ENCODE results near the gene CCL24.

DNA sequence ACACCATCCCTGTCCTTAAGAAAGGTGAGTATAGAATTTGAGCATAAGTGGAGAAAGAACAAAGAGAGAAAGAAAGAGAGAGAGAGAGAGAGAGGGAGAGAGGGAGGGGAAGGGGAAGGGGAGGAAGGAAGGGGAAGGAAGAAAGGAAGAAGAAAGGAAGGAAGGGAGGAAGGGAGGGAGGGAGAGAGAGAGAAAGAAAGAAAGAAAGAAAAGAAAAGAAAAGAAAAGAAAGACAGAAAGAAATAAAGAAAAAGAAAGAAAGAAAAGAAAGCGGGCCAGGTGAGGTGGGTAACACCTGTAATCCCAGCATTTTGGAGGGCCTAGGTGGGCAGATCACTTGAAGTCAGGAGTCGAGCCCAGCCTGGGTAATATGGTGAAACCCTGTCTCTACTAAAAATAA is 19.9 kb downstream of the CCL24 start:
- TF ChIP-seq, protein P1, sequence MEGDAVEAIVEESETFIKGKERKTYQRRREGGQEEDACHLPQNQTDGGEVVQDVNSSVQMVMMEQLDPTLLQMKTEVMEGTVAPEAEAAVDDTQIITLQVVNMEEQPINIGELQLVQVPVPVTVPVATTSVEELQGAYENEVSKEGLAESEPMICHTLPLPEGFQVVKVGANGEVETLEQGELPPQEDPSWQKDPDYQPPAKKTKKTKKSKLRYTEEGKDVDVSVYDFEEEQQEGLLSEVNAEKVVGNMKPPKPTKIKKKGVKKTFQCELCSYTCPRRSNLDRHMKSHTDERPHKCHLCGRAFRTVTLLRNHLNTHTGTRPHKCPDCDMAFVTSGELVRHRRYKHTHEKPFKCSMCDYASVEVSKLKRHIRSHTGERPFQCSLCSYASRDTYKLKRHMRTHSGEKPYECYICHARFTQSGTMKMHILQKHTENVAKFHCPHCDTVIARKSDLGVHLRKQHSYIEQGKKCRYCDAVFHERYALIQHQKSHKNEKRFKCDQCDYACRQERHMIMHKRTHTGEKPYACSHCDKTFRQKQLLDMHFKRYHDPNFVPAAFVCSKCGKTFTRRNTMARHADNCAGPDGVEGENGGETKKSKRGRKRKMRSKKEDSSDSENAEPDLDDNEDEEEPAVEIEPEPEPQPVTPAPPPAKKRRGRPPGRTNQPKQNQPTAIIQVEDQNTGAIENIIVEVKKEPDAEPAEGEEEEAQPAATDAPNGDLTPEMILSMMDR (conservative IDR thresholded peaks at IDR 0.05; ENCODE audit: low read length) = no peak
- no peak for TF ChIP-seq EZH2phosphoT487 (IDR thresholded peaks at IDR 0.05; ENCODE audit: borderline replicate concordance, low read depth, low read length)
